Measurements from ENCODE around the gene DAPK1.

DAPK1 gene

GRCh38 chr9:87464992-87465378, 32.7 kb upstream of the DAPK1 start:
- H3K4me3 ChIP-seq (ENCODE audit: low read depth, low read length) = no peak overlapping the region
- H3K9me3 ChIP-seq (ENCODE audit: severe bottlenecking) = no peaks in the 10 kb centered on the region
- DNase-seq = no peak
- H3K36me3 ChIP-seq = no peaks in the 10 kb centered on the region
- H3K27me3 ChIP-seq (ENCODE audit: insufficient read depth, low read depth, severe bottlenecking) = no peaks in the 10 kb centered on the region
- TF ChIP-seq CTCF (IDR thresholded peaks at IDR 0.05; ENCODE audit: low read depth, low read length) = no peak
- H3K27ac ChIP-seq = no peak overlapping the region

- TF ChIP-seq CTCF (IDR thresholded peaks at IDR 0.05; ENCODE audit: low read depth, low read length) = no peak
- no peak overlapping the region for H3K27ac ChIP-seq
- no peak overlapping the region for H3K4me3 ChIP-seq (ENCODE audit: low read depth, low read length)
- no peaks in the 10 kb centered on the region for H3K9me3 ChIP-seq (ENCODE audit: severe bottlenecking)
- no peaks in the 10 kb centered on the region for H3K27me3 ChIP-seq (ENCODE audit: insufficient read depth, low read depth, severe bottlenecking)
- no peak for DNase-seq
- H3K36me3 ChIP-seq = no peaks in the 10 kb centered on the region
Measured at GRCh38 chr9:87465816-87466215, 31.9 kb upstream of the DAPK1 start.

DNA sequence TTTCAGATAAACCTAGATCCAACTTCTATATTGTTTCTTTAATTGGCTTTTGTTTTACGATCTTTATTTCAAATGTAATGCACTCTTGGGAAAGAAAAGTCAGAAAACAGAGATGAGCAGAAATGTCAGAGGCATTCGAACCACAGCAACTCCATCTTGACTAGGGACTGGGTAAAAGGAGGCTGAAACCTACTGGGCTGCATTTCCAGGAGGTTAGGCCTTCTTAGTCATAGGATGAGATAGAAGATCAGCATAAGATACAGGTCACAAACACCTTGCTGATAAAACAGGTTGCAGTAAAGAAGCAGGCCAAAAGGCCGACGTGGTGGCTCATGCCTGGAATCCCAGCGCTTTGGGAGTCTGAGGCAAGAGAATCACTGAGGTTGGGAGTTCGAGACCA, 30.5 kb upstream of the DAPK1 start:
- H3K36me3 ChIP-seq = no peaks in the 10 kb centered on the region
- no peak for DNase-seq
- no peak for TF ChIP-seq CTCF (IDR thresholded peaks at IDR 0.05; ENCODE audit: low read depth, low read length)
- H3K27me3 ChIP-seq (ENCODE audit: insufficient read depth, low read depth, severe bottlenecking) = no peaks in the 10 kb centered on the region
- H3K9me3 ChIP-seq (ENCODE audit: severe bottlenecking) = no peaks in the 10 kb centered on the region
- H3K4me3 ChIP-seq (ENCODE audit: low read depth, low read length) = no peak overlapping the region
- no peak overlapping the region for H3K27ac ChIP-seq

- Histone ChIP-seq H3K4me3 (ENCODE audit: low read depth, low read length) (no peak overlapping the region), H3K27me3 (ENCODE audit: insufficient read depth, low read depth, severe bottlenecking) (no peaks in the 10 kb centered on the region), H3K36me3 (no peaks in the 10 kb centered on the region), H3K9me3 (ENCODE audit: severe bottlenecking) (no peaks in the 10 kb centered on the region), H3K27ac (no peak overlapping the region)
- DNase-seq = no peak
- no peak for TF ChIP-seq CTCF (IDR thresholded peaks at IDR 0.05; ENCODE audit: low read depth, low read length)
Measured at GRCh38 chr9:87469793-87470465, 27.7 kb upstream of the DAPK1 start.

GRCh38 chr9:87471746-87472145, 25.9 kb upstream of the DAPK1 start:
- Histone ChIP-seq H3K27ac (no peak overlapping the region), H3K36me3 (no peaks in the 10 kb centered on the region), H3K27me3 (ENCODE audit: insufficient read depth, low read depth, severe bottlenecking) (no peaks in the 10 kb centered on the region), H3K9me3 (ENCODE audit: severe bottlenecking) (no peaks in the 10 kb centered on the region), H3K4me3 (ENCODE audit: low read depth, low read length) (no peak overlapping the region)
- DNase-seq = no peak
- TF ChIP-seq CTCF (IDR thresholded peaks at IDR 0.05; ENCODE audit: low read depth, low read length) = no peak

DNA sequence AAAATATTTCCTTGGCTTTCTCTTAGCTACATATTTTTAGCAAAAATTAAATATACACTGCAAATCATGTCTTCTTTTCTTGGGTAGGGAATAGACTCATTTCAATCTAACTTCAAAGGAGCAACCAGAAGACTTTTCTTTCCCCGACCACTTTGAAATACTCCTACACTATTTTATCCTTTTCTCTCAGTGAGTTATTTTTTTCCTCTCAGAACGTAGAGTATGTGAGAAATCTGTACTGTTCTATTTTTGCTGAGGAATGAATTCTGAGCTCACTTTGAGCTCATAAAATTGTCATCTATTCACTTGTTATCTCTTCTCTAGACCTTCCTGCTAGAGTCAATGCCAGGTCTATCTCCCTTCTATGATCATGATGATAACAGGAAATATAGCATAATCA, 22.2 kb upstream of the DAPK1 start:
- no peaks in the 10 kb centered on the region for H3K36me3 ChIP-seq
- no peak for TF ChIP-seq CTCF (IDR thresholded peaks at IDR 0.05; ENCODE audit: low read depth, low read length)
- DNase-seq = no peak
- no peak overlapping the region for H3K4me3 ChIP-seq (ENCODE audit: low read depth, low read length)
- no peaks in the 10 kb centered on the region for H3K27me3 ChIP-seq (ENCODE audit: insufficient read depth, low read depth, severe bottlenecking)
- no peaks in the 10 kb centered on the region for H3K9me3 ChIP-seq (ENCODE audit: severe bottlenecking)
- no peak overlapping the region for H3K27ac ChIP-seq
